Measurements from ENCODE around the gene CADPS2. TPM values are rescaled to one million over a fixed set of nuclear protein-coding genes. Genes with fewer than 3 reads are reported as not detected.

CADPS2 gene
- total and polyA plus RNA-seq, 12 donors: 14.6 to 103 (median 39.4) TPM

DNA sequence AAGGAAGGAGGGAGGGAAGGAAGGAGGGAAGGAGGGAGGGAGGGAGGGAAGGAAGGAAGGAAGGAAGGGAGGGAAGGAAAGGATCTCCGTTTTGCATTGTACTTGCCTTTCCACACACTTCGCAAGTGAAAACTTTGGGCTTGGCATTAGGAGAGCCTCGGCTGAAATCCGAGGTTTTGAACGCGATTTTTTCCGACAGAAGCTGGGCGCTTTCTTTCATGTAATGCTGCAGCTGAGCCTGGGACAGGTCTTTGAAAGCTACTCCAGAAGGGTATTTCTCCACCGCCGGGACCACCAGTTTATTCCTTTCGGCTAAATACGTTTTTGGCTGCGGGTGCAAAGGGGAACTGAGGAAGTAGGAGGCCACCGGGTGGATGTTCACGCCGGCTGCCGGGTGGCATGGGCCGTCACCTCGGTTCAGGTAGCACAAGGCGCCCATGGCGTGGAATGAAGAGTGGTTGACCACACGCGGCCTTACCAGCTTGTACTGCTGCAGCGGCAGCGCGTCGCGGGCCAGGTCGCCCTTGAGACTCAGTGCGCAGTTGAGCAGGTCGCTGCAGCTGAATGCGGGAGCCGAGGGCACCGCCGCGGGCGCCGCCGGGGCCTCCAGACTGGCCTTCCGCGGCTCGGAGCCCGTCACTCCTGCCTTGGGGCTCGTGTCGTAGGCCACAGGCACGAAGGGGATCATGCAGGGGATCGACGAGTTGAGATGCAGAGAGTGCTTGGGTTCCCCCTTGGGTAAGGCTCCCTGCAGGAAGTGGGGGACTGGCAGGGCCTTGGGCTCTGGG lies 582.5 kb downstream of the CADPS2 start:
- WGBS, 4 donors: 7 to 9% (median 8%) methylated on average over 17 to 48 of the region's 48 CpGs
- Histone ChIP-seq H3K9me3 (replicated peaks in 1 of 3) (no peaks in the 10 kb centered on the region), H3K27me3 (peaks cover 93% of the 10 kb centered on the region), H3K4me3 (no peak overlapping the region), H3K4me1 (replicated peaks in 1 of 2) (peaks cover 2 to 41% of the 10 kb centered on the region in 2 donors), H3K27ac (no peak overlapping the region), H3K36me3 (replicated peaks in 1 of 2) (no peaks in the 10 kb centered on the region)
- no peak for TF ChIP-seq POLR2A (IDR thresholded peaks at IDR 0.05)
- TF ChIP-seq, protein P1, sequence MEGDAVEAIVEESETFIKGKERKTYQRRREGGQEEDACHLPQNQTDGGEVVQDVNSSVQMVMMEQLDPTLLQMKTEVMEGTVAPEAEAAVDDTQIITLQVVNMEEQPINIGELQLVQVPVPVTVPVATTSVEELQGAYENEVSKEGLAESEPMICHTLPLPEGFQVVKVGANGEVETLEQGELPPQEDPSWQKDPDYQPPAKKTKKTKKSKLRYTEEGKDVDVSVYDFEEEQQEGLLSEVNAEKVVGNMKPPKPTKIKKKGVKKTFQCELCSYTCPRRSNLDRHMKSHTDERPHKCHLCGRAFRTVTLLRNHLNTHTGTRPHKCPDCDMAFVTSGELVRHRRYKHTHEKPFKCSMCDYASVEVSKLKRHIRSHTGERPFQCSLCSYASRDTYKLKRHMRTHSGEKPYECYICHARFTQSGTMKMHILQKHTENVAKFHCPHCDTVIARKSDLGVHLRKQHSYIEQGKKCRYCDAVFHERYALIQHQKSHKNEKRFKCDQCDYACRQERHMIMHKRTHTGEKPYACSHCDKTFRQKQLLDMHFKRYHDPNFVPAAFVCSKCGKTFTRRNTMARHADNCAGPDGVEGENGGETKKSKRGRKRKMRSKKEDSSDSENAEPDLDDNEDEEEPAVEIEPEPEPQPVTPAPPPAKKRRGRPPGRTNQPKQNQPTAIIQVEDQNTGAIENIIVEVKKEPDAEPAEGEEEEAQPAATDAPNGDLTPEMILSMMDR (IDR thresholded peaks at IDR 0.05): no peak
- DNase-seq: no peak
- intact Hi-C loops (cut with DNase I): no loop called here

DNA sequence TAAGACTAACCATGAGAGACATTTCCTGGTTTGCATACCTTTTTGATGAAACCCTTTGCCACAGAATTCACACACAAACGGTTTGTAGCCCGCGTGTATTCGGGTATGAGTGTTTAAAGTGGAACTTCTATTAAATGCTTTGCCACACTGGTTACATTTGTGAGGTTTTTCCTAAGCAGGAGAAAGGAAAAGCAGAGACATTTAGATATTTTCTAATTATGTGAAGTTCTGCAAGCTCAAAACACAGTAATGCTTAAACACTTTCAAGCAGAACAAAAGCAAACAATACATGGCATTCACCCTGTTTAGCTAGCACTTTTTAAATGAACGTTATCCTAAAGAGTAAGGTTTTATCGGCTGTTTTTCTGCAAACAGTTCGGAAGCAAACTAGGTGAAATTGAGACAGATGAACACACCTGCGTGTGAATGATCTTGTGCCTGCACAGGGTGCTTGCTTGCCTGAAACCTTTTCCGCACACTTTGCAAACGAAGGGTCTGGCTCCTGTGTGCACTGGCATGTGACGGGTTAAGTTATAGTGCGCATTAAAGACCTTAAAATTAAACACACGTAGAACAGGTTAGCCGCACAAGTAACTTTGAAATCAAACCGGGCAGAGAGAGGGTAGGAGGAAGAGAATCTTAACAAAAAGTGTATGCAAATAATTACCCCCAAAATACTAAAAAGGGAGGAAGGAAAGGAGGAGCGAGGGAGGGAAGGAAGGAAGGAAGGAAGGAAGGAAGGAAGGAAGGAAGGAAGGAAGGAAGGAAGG lies 583.3 kb downstream of the CADPS2 start:
- H3K27ac ChIP-seq: no peak overlapping the region
- H3K4me3 ChIP-seq: no peak overlapping the region
- no peaks in the 10 kb centered on the region for H3K9me3 ChIP-seq (replicated peaks in 1 of 3)
- H3K27me3 ChIP-seq: peaks cover 91% of the 10 kb centered on the region
- H3K4me1 ChIP-seq (replicated peaks in 1 of 2): peaks cover 2 to 41% of the 10 kb centered on the region in 2 donors
- 15 to 18% (median 16%) methylated on average over 16 of the region's 16 CpGs for WGBS, 4 donors
- no peak for TF ChIP-seq POLR2A (IDR thresholded peaks at IDR 0.05)
- TF ChIP-seq, protein P1 (IDR thresholded peaks at IDR 0.05): no peak
- H3K36me3 ChIP-seq (replicated peaks in 1 of 2): no peaks in the 10 kb centered on the region
- no peak for DNase-seq
- intact Hi-C loops (cut with DNase I): no loop called here

DNA sequence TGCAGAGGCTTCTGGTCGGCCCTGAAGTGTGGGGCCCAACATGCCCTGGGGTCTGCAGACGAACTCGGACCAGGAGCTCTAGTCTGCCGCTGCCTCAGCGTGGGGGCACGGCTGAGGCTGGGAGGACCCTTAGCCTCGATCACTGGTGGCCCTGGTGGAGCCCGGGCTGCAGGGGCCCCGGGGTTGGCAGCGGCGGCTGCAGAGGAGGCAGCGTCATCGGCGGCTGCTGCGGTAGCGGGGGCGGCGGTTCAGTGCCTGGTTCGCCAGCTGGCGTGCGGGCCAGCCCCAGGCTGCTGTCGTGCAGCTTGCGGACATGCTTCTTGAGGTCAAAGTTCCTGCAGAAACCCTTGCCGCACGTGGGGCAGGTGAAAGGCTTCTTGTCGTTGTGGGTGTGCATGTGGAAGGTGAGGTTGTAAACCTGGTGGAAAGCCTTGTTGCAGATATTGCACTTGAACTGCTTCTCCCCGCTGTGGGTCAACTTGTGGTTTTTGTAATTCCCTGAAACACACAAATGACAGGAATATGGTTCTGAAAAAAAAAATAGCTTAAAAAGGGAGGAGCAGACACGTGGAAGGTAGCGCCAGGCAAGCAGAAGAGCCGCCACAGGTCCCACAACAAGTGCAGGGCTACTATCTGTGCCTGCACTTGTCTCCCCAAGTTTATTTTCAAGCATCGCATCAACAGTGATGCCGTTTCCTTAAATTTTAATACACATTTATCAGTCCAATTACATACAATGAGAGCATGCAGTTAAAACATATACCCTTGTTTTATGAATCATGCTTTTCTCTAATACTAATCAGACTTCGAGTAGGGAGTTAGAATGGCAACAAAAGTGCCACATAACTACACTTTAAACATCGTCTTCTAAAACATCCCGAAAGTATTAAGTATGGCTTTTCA lies 584.2 kb downstream of the CADPS2 start:
- no peak for DNase-seq
- TF ChIP-seq POLR2A (IDR thresholded peaks at IDR 0.05): no peak
- H3K4me1 ChIP-seq (replicated peaks in 1 of 2): peaks cover 2 to 41% of the 10 kb centered on the region in 2 donors
- H3K36me3 ChIP-seq (replicated peaks in 1 of 2): no peaks in the 10 kb centered on the region
- 11 to 23% (median 12%) methylated on average over 25 to 35 of the region's 35 CpGs for WGBS, 4 donors
- H3K27ac ChIP-seq: no peak overlapping the region
- no peak overlapping the region for H3K4me3 ChIP-seq
- intact Hi-C loops (cut with DNase I): no loop called here
- no peaks in the 10 kb centered on the region for H3K9me3 ChIP-seq (replicated peaks in 1 of 3)
- peaks cover 90% of the 10 kb centered on the region for H3K27me3 ChIP-seq

DNA sequence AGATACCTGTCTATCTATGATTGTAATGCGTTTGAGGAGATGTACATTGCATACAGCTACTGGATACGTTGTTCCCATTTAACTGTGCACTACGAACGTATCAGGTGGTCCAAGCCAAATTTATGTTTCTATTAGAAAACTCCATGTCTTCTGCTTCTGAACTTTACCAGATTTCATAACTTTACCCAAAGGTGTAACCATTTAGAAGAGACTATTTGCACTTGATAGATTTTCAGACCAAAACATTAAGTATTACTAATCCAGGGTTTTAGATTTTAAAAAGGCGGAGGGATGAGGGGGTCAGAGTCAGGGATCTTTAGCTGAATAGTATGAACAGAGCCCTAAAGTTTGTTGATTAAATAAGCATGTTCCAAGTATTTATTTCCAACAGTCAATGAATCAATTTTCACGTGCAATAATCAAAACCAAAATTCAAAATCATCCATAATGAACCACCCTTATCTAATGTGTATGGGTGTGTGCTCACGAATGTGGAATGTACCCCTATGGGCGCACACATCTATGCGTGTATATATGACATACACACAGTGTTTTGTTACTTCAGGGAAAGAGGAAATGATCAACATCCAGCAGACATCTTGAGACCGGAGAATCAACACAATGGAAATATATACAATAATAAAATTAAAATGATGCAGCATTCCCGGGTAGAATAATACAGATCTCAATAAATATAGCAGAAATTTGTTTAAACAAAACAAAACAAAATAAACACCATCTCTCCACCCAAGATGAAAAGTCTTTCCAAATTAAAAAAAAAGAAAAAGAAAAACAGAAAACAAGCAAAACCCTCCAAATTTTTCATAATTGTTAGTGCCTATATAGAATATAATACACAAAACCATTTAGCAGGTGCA lies 585.1 kb downstream of the CADPS2 start:
- WGBS, 4 donors: 23 to 27% (median 24%) methylated on average over 11 of the region's 11 CpGs
- H3K36me3 ChIP-seq (replicated peaks in 1 of 2): no peaks in the 10 kb centered on the region
- peaks cover 90% of the 10 kb centered on the region for H3K27me3 ChIP-seq
- intact Hi-C loops (cut with DNase I): no loop called here
- no peak overlapping the region for H3K27ac ChIP-seq
- H3K4me3 ChIP-seq: no peak overlapping the region
- H3K4me1 ChIP-seq (replicated peaks in 1 of 2): peaks cover 2 to 36% of the 10 kb centered on the region in 2 donors
- TF ChIP-seq POLR2A (IDR thresholded peaks at IDR 0.05): no peak
- TF ChIP-seq, protein P1 (IDR thresholded peaks at IDR 0.05): no peak
- H3K9me3 ChIP-seq (replicated peaks in 1 of 3): no peaks in the 10 kb centered on the region
- no peak for DNase-seq
